Liver (tissue), 2 donors: Measurements from ENCODE around the gene ZNF697.

Experiments used
- GABPA ChIP-seq, 2 donors: IDR thresholded peaks in 1 of 2; conservative IDR thresholded peaks in 1 of 2; 2 replicates each; pipeline ENCODE4 v1.6.1; 2016; ENCODE audit warnings: antibody characterized with exemption in 2 of 2, mild to moderate bottlenecking in 1 of 2, moderate library complexity in 1 of 2
- SP1 ChIP-seq: IDR thresholded peaks from 2 replicates; pipeline ENCODE4 v1.6.1; 2018; ENCODE audit warnings: antibody characterized with exemption, mild to moderate bottlenecking
- donor health status: healthy.

DNA sequence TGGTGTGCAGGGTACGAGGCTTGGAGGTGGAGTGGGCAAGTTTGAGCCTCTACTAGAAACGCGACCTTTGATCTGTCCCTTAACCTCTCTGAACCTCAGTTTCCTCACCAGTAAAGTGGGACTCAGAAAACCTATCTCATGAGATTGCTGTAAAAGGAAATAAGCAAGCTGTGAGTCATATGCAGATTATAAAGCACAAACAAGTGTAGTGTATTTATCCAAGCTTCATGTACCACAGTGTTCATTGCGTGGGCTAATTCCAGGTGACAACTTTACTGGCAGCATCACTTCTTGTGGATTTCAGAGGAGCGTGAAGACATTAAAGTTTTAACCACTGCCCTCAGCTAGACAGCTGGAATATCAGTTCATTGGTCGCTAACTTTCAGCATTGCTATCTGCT is 44.4 kb downstream of the ZNF697 start:
- TF ChIP-seq SP1 (no peak), GABPA (IDR thresholded peaks at IDR 0.05 in 1 of 2, conservative IDR thresholded peaks at IDR 0.05 in 1 of 2) (no peak)
